Stimulated activated CD4-positive, alpha-beta T cell treated with anti-CD3 and anti-CD28 coated beads, Interleukin-2, amount 100 ng/mL, for 4 hours (primary cell): ENCODE results near the gene TTC21A.

Experiments
- DNase-seq: peaks from one replicate; pipeline ENCODE4 v3.0.0-alpha.2; 2020; ENCODE audit warnings: low read depth

The TTC21A gene

DNA sequence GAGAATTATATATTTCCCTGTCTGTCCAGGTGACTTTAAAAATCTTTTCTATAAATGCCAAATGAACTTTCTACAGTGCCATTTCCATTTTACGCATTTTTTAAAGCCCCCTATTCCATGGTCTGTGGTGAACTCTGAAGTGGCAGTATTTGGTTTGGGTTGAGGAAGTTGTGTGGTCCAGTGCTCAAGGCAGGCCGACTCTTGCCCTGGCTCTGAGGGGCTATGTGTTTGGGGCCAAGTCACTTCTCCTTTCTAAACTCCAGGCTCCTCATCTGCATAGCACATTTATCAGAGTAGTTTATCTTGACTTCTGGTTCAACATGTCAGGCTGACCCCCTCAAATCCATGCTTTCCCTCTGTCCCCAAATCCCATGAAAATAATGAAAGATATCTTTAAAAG lies 14.1 kb downstream of the TTC21A start:
- no peak for DNase-seq

- no peak for DNase-seq
Observed at GRCh38 chr3:39122813-39123212, 15.3 kb downstream of the TTC21A start.

GRCh38 chr3:39124876-39125840 lies 17.7 kb downstream of the TTC21A start:
- no peak for DNase-seq

DNA sequence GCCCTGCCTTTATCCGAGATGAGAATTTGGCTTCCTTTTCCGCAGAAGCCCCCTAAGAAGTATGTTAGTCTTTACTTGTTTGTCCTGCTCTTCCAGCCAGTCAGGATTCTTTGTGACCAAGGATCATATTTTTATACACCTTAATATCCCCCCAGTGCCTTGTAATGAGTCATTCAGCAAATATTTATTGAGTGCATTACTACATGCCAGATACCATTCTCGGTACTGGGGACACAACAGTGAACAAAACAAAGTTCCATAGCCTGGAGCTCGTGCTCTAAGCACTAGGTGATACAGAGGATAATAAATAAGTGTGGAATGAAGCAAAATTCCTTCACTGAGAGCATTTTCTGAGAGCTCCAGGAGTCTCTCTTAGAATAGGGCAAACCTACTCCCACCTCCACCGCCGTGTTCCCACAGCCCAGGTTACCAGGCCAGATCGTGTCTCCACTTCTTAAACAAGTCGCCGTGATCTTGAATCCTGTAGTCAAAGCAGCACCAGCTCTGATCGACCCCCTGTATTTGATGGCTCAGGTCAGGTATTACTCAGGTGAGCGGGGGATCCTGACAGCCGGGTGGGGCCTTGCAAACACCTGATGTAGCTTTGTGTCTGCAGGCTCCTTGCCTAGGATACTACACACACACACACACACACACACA lies 18.5 kb downstream of the TTC21A start:
- no peak for DNase-seq

GRCh38 chr3:39126532-39127071 lies 19.1 kb downstream of the TTC21A start:
- DNase-seq: no peak

- no peak for DNase-seq
Observed at GRCh38 chr3:39127269-39127907, 19.9 kb downstream of the TTC21A start.

- DNase-seq: no peak
Observed at GRCh38 chr3:39127908-39128304, 20.4 kb downstream of the TTC21A start.

DNA sequence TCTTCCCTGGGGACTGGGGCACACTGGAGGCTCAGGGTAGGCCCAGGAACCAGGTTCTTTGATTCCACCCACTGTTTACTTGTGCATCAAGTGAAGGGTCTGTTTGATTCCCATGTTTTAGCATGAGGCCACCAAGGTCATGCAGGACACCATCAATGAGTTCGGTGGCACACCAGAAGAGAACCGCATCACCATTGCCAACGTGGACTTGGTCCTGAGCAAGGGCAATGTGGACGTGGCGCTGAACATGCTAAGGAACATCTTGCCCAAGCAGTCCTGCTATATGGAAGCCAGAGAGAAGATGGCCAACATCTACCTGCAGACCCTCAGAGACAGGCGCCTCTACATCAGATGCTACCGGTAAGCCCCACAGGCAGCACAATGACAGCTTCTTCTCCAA lies 21.5 kb downstream of the TTC21A start:
- no peak for DNase-seq

DNA sequence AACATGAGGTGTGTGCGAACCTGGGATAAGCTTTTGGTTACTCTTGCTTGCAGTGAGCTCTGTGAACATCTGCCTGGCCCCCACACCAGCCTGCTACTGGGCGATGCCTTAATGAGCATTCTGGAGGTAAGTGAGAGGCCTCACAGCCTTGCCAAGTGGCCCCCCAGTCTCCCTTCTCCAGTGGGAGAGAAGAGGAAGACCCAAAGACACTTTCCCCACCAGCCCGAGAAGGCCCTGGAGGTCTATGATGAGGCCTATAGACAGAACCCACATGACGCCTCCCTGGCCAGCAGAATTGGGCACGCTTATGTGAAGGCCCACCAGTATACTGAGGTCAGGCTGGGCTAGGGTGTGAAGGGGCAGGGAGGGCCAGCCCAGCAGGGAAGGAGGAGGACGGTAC lies 22.5 kb downstream of the TTC21A start:
- no peak for DNase-seq

DNA sequence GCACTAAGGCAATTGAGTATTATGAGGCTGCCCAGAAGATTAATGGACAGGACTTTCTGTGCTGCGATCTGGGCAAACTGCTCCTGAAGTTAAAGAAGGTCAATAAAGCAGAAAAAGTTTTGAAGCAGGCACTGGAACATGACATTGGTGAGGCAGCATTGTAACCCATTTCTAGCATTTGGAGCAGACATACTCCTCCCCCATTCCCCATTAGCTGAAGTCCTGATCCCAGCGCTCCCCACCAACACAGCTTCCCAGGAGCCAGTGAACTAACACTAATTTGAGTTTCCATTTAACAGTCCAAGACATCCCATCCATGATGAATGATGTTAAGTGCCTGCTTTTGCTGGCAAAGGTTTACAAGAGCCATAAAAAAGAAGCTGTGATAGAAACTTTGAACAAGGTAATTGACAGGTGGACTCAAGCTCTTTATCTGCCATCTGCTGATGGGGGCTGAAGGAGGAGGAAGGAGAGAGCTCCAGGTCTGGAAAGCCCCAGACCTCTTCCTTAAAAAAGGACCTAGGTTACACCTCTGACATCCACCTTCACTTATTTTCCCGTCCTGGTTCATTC lies 23.3 kb downstream of the TTC21A start:
- DNase-seq: no peak

DNA sequence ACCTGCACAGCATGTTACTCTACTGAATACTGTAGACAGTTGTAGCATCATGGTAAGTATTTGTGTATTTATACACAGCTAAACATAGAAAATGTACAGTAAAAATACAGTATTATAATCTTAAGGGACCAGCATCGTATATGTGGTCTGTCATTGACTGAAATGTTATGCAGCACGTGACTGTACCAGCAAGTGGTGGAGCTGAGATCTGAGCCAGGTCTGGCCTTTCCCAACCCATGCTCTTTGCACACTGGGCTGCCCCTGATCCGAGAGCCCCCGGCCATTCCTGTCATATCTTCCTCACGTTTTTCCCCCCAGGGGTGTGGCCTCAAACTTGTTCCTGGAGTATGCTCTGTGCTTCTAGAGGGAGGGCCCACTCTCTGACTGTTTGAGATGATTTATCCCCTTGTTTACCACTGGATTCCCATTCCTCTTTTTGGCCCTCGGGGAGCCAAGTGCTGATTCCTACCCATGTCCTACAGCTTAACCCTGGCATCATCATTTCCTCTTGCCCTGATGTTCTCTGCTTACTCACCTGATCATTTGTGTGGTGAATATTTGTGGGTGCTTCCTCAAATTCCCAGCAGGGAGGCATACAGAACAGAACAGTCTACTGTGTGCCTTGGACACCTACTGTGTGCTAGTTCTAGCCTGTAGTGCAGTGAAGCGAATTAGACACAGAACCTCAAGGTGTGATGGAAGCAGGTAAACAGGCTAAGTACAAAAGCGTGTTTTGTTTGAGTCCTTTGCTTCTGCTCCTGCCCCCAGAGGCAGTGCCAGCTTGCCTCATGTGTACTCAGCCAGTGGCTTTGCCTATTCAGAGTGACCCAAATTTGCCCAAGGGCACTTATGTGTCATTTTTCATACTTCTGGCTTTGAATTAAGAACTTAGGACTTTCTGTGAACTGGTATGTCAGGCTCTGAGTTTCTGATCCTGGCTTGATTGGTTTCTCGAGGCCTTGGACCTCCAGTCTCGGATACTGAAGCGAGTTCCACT lies 24.9 kb downstream of the TTC21A start:
- DNase-seq: no peak

DNA sequence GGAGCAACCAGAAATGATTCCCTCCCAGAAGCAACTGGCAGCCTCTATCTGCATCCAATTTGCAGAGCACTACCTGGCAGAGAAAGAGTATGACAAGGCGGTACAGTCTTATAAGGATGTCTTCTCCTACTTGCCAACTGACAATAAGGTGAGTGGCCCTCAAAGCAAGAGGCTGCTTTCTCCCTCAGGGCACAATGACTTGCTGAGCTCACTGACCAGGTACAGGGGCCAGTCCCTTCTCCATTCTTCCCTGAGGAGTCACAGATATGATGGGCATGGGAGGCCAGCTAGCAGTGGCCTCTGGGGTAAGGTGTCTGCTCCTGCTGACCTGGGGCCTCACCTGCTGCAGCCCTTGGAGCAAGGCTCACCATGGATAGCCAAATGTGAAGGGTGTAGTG lies 25.6 kb downstream of the TTC21A start:
- no peak for DNase-seq

- no peak for DNase-seq
Observed at GRCh38 chr3:39133822-39134221, 26.3 kb downstream of the TTC21A start.

GRCh38 chr3:39134305-39134704 lies 26.8 kb downstream of the TTC21A start:
- DNase-seq: no peak

DNA sequence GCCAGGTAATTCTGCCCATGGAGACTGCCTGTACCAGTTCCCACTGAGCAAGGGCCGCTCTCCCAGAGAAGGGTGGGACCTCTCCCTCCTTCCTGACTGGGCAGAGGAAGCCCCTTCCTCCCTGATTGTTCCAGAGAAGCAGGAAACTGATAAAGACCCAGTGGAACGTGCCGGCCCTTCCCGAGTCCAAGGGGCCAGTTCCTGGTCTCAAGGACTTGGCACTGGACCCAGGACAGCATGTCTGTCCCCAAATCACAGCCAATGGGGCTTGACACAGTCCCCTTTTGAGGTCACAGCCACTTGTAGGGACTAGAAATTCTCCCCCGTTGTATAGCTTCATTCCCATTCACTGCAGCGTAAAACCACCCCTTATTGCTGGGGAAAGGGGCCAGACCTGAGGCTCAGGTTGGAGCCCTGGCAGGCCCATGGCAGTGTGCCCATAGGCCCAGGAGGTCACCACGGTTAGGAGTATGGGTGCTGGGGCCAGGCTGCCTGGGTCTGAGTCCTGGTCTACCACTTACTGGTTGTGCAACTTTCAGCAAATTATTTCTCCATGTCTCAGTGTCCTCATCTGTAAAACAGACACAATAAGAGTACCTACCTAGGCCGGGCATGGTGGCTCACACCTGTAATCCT lies 27.8 kb downstream of the TTC21A start:
- DNase-seq: no peak

GRCh38 chr3:39136533-39137434 lies 29.3 kb downstream of the TTC21A start:
- DNase-seq: no peak

- DNase-seq: no peak
Observed at GRCh38 chr3:39137435-39137936, 30.0 kb downstream of the TTC21A start.

GRCh38 chr3:39137991-39138803 lies 30.7 kb downstream of the TTC21A start:
- DNase-seq: no peak
